Measurements from ENCODE around the gene FN1.

GRCh38 chr2:215451012-215451756 lies 15.3 kb upstream of the FN1 start:
- TF ChIP-seq CTCF (conservative IDR thresholded peaks at IDR 0.05), result no peak
- TF ChIP-seq ZFX (IDR thresholded peaks at IDR 0.05), result no peak

All from C4-2B (cell line).